Fibroblast of lung (primary cell): ENCODE measurements around the gene FTCDNL1.

ENCODE experiments used
- EZH2 ChIP-seq: IDR thresholded peaks from 2 replicates; pipeline ENCODE4 v1.5.1; 2012; ENCODE audit warnings: low read length, control low read depth, mild to moderate bottlenecking; ENCODE audit errors: missing control alignments
- TF ChIP-seq, protein P1 (sequence below), 2 donors: IDR thresholded peaks in 1 of 2; conservative IDR thresholded peaks in 1 of 2; 1 replicate in 1 of 2; 2 replicates in 1 of 2; pipeline ENCODE4 v1.5.1; 2011 to 2012; ENCODE audit warnings: low read length in 2 of 2, control low read depth in 1 of 2, inconsistent platforms in 1 of 2, low read depth in 1 of 2, mild to moderate bottlenecking in 1 of 2

DNA sequence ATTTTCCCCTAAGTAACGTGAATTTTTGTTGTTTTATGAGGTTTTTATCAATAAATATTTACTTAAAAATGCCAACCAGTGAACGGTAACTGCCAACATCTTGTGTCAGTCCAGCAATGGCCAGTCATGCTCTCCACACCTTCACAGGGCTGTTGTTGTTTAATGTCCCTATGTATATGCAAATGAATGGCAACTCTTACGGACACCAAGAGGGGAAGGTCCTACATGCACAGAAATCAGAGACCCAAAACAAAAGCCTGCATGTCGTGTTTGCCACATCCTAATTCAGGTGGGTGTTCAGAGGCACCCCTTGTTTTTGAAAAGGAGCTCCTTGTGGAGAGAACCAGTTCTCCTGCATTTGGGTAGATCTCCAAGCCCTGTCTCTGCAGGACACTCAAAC lies 4.8 kb upstream of the FTCDNL1 start:
- TF ChIP-seq, protein P1, sequence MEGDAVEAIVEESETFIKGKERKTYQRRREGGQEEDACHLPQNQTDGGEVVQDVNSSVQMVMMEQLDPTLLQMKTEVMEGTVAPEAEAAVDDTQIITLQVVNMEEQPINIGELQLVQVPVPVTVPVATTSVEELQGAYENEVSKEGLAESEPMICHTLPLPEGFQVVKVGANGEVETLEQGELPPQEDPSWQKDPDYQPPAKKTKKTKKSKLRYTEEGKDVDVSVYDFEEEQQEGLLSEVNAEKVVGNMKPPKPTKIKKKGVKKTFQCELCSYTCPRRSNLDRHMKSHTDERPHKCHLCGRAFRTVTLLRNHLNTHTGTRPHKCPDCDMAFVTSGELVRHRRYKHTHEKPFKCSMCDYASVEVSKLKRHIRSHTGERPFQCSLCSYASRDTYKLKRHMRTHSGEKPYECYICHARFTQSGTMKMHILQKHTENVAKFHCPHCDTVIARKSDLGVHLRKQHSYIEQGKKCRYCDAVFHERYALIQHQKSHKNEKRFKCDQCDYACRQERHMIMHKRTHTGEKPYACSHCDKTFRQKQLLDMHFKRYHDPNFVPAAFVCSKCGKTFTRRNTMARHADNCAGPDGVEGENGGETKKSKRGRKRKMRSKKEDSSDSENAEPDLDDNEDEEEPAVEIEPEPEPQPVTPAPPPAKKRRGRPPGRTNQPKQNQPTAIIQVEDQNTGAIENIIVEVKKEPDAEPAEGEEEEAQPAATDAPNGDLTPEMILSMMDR (conservative IDR thresholded peaks at IDR 0.05 in 1 of 2, IDR thresholded peaks at IDR 0.05 in 1 of 2; ENCODE audit: low read depth in 1 of 2, low read length in 2 of 2), result no peak
- no peak for TF ChIP-seq EZH2
